ENCODE measurements around the gene CCDC152.

- no peak for TF ChIP-seq CTCF (IDR thresholded peaks at IDR 0.05)
- no peak for TF ChIP-seq POLR2A (IDR thresholded peaks at IDR 0.05)
Observed at GRCh38 chr5:42843675-42844292, 87.2 kb downstream of the CCDC152 start.
